Tibial artery (tissue), 4 donors: ENCODE measurements around the gene LAMA5.

Source experiments
- DNase-seq, 2 donors: peaks; one replicate each; pipeline ENCODE4 v3.0.0-alpha.2; 2019
- H3K27ac ChIP-seq, 2 donors: fragments of 200-600 bp; sonication (generic) in 1 of 2; 1 replicate in 1 of 2; 2 replicates in 1 of 2; pipeline ENCODE4 v1.5.1; 2018 to 2019; ENCODE audit warnings: mild to moderate bottlenecking in 1 of 2
- H3K27me3 ChIP-seq, 2 donors: fragments of 200-600 bp; sonication (generic) in 1 of 2; one replicate each; pipeline versions ENCODE4 v1.5.1 to v1.6.0; 2016 to 2019
- H3K36me3 ChIP-seq, 3 donors: fragments of 200-600 bp; sonication (generic) in 2 of 3; one replicate each; pipeline ENCODE4 v1.5.1; 2016 to 2019; ENCODE audit warnings: mild to moderate bottlenecking in 2 of 3
- H3K4me1 ChIP-seq, 4 donors: fragments of 200-600 bp; sonication (generic) in 2 of 4; 1 replicate in 3 of 4; 2 replicates in 1 of 4; pipeline ENCODE4 v1.5.1; 2016 to 2019
- H3K4me3 ChIP-seq, 2 donors: fragments of 200-600 bp; sonication (generic) in 1 of 2; 1 replicate in 1 of 2; 2 replicates in 1 of 2; pipeline ENCODE4 v1.5.1; 2018 to 2019; ENCODE audit warnings: mild to moderate bottlenecking in 2 of 2
- H3K9me3 ChIP-seq, 3 donors: fragments of 200-600 bp; sonication (generic) in 1 of 3; one replicate each; pipeline ENCODE4 v1.5.1; 2016 to 2019
- intact Hi-C: fragments of 100-400 bp; cut with DNase I; formaldehyde crosslinking; loops from one replicate; pipeline ENCODE4 v1.15.0; 2023; ENCODE audit warnings: low total_unique reads
- TF ChIP-seq, protein P1 (sequence below), 2 experiments: fragments of 200-600 bp in 1 of 2; fragments of 450-650 bp in 1 of 2; IDR thresholded peaks; one replicate each; pipeline ENCODE4 v1.5.1; 2017 to 2019; ENCODE audit warnings: antibody characterized with exemption in 2 of 2, mild to moderate bottlenecking in 1 of 2, moderate library complexity in 1 of 2

Gene LAMA5

DNA sequence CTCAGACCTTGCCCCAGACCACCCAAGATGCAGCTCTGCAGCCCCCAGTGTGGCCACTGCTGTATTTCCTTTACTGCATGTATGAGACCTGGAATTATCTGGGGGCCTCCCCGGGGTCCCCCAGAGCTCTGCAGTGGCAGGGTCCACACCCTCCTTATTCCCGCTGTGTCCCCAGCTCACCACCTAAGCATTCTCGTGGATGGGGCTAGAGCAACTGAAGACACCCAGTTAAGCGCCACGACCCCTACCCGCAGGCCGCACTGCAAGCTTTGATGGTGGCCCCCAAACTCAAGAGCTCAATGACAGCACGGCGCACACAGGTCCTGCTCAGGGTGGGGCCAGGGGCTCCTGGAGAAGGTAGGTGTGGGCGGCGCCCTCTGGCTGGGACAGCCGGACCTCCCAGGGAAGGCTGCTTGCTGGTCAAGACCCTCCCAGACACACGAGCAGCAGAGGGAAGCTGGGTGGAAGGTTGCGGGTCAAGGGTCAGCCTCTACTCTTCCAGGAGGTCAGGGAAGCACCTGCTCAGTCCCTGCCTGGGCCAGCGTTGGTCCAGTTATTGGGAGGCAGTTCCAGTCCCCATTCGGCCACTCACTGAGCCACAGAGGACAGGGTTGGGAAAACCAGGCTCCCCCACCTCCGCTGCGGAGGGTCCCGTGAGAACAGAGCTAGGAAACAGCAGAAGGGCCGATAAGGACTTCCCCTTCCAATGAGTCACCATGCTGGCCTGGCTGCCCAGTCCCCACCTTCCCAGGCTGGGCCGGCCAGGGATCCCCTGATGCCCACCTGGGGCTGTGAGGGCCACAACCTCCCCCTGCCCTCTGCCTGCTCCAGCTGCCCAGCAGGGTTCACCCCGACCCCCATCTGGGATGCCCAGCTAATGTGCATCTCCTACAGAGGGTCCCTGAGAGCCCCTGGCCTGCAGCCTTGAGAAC is 2.9 kb downstream of the LAMA5 start:
- Histone ChIP-seq H3K4me3 (peak overlapping the region; percentile 77 to 93), H3K27ac (peak overlapping the region; percentile 96 to 98), H3K36me3 (peaks cover 0 to 14% (median 0%) of the 10 kb centered on the region in 3 donors), H3K4me1 (peaks cover 14 to 92% (median 82%) of the 10 kb centered on the region in 4 donors), H3K9me3 (no peaks in the 10 kb centered on the region), H3K27me3 (no peaks in the 10 kb centered on the region)
- TF ChIP-seq, protein P1, sequence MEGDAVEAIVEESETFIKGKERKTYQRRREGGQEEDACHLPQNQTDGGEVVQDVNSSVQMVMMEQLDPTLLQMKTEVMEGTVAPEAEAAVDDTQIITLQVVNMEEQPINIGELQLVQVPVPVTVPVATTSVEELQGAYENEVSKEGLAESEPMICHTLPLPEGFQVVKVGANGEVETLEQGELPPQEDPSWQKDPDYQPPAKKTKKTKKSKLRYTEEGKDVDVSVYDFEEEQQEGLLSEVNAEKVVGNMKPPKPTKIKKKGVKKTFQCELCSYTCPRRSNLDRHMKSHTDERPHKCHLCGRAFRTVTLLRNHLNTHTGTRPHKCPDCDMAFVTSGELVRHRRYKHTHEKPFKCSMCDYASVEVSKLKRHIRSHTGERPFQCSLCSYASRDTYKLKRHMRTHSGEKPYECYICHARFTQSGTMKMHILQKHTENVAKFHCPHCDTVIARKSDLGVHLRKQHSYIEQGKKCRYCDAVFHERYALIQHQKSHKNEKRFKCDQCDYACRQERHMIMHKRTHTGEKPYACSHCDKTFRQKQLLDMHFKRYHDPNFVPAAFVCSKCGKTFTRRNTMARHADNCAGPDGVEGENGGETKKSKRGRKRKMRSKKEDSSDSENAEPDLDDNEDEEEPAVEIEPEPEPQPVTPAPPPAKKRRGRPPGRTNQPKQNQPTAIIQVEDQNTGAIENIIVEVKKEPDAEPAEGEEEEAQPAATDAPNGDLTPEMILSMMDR (IDR thresholded peaks at IDR 0.05), result no peak
- intact Hi-C loops, result no loop called here
- DNase-seq, result peak in 1 of 2 donors; percentile 81

DNA sequence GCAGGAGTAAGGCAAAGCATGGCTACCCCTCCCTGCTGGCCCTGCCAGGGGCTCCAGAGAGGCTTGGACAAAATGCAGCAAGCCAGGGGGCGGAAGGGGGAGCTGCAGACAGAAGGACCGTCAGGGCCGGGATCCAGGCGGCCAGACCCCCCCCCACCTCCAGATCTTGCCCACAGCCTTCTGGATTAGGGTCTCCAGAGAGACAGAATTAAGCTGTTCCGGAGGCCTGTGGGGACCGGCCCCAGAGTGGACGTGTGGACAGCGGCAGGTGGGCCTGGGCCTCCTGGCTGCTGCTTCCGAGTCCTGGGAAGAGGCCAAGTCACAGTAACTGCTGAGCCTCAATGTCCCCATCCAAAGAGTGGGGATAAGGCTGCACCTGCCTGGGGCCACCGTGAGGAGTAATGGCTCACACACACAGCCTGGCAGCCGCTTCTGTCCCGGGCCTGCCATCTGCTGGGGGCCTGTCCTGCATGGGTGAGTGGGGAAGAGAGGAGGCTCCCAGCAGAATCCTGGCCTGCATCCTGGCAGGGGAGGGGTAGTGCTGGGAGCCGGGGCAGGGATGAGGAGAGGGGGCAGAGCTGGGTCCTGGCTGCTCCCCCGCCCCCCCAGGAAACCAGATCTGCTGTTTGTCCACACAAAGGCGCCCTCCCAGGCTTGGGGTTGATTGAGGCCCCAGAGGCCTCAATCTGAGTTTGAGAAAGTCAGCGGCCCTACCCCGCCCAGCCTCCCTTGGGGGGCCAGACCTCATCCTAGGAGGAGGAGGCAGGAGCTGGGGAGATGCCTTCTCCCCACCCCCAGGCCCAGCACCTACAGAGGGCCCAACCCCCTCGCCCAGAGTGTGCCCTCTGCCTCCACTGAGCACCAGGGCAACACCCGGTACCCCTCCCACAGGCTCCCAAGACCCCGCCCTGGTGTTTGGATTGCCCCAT is 3.9 kb downstream of the LAMA5 start:
- peak overlapping the region; percentile 96 to 98 for H3K27ac ChIP-seq
- TF ChIP-seq, protein P1 (IDR thresholded peaks at IDR 0.05), result peak; percentile 14 to 15
- H3K36me3 ChIP-seq, result peaks cover 0 to 14% (median 0%) of the 10 kb centered on the region in 3 donors
- peak in 1 of 2 donors; percentile 81 for DNase-seq
- H3K9me3 ChIP-seq, result no peaks in the 10 kb centered on the region
- no peaks in the 10 kb centered on the region for H3K27me3 ChIP-seq
- intact Hi-C loops, result no loop called here
- peak overlapping the region; percentile 77 to 93 for H3K4me3 ChIP-seq
- H3K4me1 ChIP-seq, result peaks cover 11 to 92% (median 82%) of the 10 kb centered on the region in 4 donors

DNA sequence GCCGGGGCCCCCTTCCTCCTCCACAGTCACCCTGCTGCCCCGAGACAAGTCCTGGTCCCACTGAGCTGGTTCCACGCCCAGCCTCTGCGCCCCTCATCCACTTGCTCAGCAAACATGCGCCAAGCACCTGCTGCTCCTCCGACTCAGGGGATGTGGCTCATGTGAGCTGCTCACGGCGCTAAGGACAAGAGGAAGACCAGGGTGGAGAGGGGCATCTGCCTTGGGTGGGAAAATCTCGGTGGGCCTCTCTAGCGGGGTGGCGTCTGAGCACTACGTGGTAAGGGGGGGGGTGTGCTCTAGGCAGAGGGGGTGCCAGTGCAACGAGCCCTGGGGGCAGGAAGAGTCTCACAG is 4.5 kb downstream of the LAMA5 start:
- Histone ChIP-seq H3K36me3 (peaks cover 0 to 14% (median 0%) of the 10 kb centered on the region in 3 donors), H3K4me3 (peak overlapping the region; percentile 77 to 93), H3K27me3 (no peaks in the 10 kb centered on the region), H3K9me3 (no peaks in the 10 kb centered on the region), H3K27ac (peak overlapping the region; percentile 96 to 98), H3K4me1 (peaks cover 6 to 92% (median 82%) of the 10 kb centered on the region in 4 donors)
- TF ChIP-seq, protein P1 (IDR thresholded peaks at IDR 0.05), result no peak
- no peak for DNase-seq
- intact Hi-C loops, result no loop called here

DNA sequence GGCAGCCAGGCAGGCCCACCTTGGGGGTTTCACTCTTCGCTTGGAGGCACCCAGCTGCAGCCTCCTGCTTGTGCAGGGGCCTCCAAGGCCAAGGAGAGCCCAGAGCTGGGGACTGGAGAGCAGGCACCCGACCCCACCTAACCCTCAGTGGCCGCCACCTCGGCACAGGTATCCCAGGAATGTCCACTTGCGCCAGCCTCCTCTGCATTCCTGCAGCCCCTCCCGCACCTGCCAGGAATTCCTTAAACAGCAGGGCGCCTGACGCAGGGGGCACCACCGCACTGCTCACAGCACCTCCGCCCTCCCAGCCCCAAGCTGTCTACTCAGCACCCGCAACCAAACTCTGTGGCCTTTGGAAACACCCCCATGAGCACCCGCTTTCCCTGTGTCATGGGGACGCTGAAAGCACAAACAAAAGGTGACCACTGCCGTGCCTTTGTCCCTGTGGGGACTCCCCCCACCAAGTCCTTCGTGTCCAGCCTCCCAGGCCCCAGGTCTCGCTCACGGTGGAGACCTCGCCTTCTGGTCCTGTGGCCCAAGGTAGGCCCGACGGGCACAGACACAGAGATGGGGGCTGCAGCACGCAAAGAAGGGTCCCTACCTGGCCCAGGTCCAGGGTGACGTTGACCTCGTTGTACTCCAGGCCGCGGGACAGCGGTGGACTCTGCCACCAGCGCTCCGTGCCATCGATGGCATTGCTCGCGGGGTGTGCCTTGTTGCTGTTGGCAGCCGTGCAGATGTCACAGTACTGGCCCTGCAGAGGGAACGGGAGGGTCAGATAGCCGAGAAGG is 5.1 kb downstream of the LAMA5 start:
- Histone ChIP-seq H3K4me3 (peak overlapping the region; percentile 77 to 93), H3K4me1 (peaks cover 6 to 94% (median 84%) of the 10 kb centered on the region in 4 donors), H3K9me3 (no peaks in the 10 kb centered on the region), H3K27me3 (no peaks in the 10 kb centered on the region), H3K27ac (peak overlapping the region; percentile 96 to 98), H3K36me3 (peaks cover 0 to 14% (median 0%) of the 10 kb centered on the region in 3 donors)
- TF ChIP-seq, protein P1 (IDR thresholded peaks at IDR 0.05), result no peak
- intact Hi-C loops, result no loop called here
- peak in 1 of 2 donors; percentile 87 for DNase-seq
